Osteoblast (primary cell): Measurements from ENCODE around the gene SPATA16. TPM values are rescaled to one million over a fixed set of nuclear protein-coding genes. Genes with fewer than 3 reads are reported as not detected.

Experiments
- DNase-seq: peaks from one replicate; pipeline ENCODE4 v3.0.0; 2011; ENCODE audit warnings: low spot score, mixed read lengths; ENCODE audit not compliant: insufficient read length; ENCODE audit errors: missing footprints
- H2AFZ ChIP-seq: 2 replicates; pipeline ENCODE4 v1.6.0; 2011; ENCODE audit warnings: mild to moderate bottlenecking, low read length
- H3K27ac ChIP-seq: 2 replicates; pipeline ENCODE4 v1.5.1; 2011; ENCODE audit warnings: mild to moderate bottlenecking, low read depth, low read length, moderate library complexity
- H3K27me3 ChIP-seq: 2 replicates; pipeline ENCODE4 v1.6.0; 2012; ENCODE audit warnings: mild to moderate bottlenecking, control low read depth, inconsistent platforms, low read length, moderate library complexity; ENCODE audit not compliant: insufficient read depth
- H3K36me3 ChIP-seq: 2 replicates; pipeline ENCODE4 v1.5.1; 2011; ENCODE audit warnings: mild to moderate bottlenecking, low read length, control low read depth, moderate library complexity; ENCODE audit not compliant: insufficient read depth
- H3K4me1 ChIP-seq: 2 replicates; pipeline ENCODE4 v1.5.1; 2011; ENCODE audit warnings: mild to moderate bottlenecking, low read length, control low read depth, moderate library complexity; ENCODE audit not compliant: insufficient read depth
- H3K4me2 ChIP-seq: 2 replicates; pipeline ENCODE4 v1.6.0; 2011; ENCODE audit warnings: mild to moderate bottlenecking, low read length; ENCODE audit not compliant: insufficient read depth
- H3K4me3 ChIP-seq: fragments of 200-600 bp; sonication (generic); 3 replicates; pipeline ENCODE4 v1.5.1; 2012; ENCODE audit warnings: mild to moderate bottlenecking, low read length, inconsistent platforms; ENCODE audit not compliant: insufficient read depth
- H3K79me2 ChIP-seq: 2 replicates; pipeline ENCODE4 v1.6.0; 2012; ENCODE audit warnings: mild to moderate bottlenecking, low read length, control low read depth, inconsistent platforms; ENCODE audit not compliant: insufficient read depth
- H3K9me3 ChIP-seq: 2 replicates; pipeline ENCODE4 v1.5.1; 2011; ENCODE audit warnings: low read depth, low read length, control low read depth
- H4K20me1 ChIP-seq: 2 replicates; pipeline ENCODE4 v1.6.0; 2012; ENCODE audit warnings: mild to moderate bottlenecking, low read length, control low read depth; ENCODE audit not compliant: insufficient read depth
- CTCF ChIP-seq: IDR thresholded peaks from 2 replicates; pipeline ENCODE4 v1.5.1; 2011; ENCODE audit warnings: mild to moderate bottlenecking, low read depth, low read length, moderate library complexity; ENCODE audit errors: extremely low read depth
- total RNA-seq: library from RNA; depleted of rRNA; stranded (reverse); fragments of >200 nt; gene quantifications from 2 replicates; pipeline ENCODE4 v1.2.3, GENCODE V29; 2012

Gene SPATA16
- total RNA-seq, 1 donor: not detected

GRCh38 chr3:173003956-173004355 is 137.1 kb downstream of the SPATA16 start:
- Histone ChIP-seq H3K4me1 (no peaks in the 10 kb centered on the region), H3K27me3 (no peaks in the 10 kb centered on the region), H3K4me3 (no peak overlapping the region), H3K27ac (no peak overlapping the region), H3K79me2 (no peaks in the 10 kb centered on the region), H2AFZ (no peak overlapping the region), H3K9me3 (no peaks in the 10 kb centered on the region), H4K20me1 (no peaks in the 10 kb centered on the region), H3K36me3 (no peaks in the 10 kb centered on the region), H3K4me2 (no peak overlapping the region)
- DNase-seq: no peak
- TF ChIP-seq CTCF: no peak

- Histone ChIP-seq H2AFZ (no peak overlapping the region), H3K4me1 (no peaks in the 10 kb centered on the region), H3K36me3 (no peaks in the 10 kb centered on the region), H4K20me1 (no peaks in the 10 kb centered on the region), H3K27ac (no peak overlapping the region), H3K79me2 (no peaks in the 10 kb centered on the region), H3K27me3 (no peaks in the 10 kb centered on the region), H3K9me3 (no peaks in the 10 kb centered on the region), H3K4me2 (no peak overlapping the region), H3K4me3 (no peak overlapping the region)
- DNase-seq: no peak
- TF ChIP-seq CTCF: no peak
Observed at GRCh38 chr3:173003471-173003870, 137.6 kb downstream of the SPATA16 start.

- DNase-seq: no peak
- Histone ChIP-seq H3K36me3 (no peaks in the 10 kb centered on the region), H4K20me1 (no peaks in the 10 kb centered on the region), H2AFZ (no peak overlapping the region), H3K4me1 (no peaks in the 10 kb centered on the region), H3K9me3 (no peaks in the 10 kb centered on the region), H3K79me2 (no peaks in the 10 kb centered on the region), H3K4me3 (no peak overlapping the region), H3K27ac (no peak overlapping the region), H3K27me3 (no peaks in the 10 kb centered on the region), H3K4me2 (no peak overlapping the region)
- no peak for TF ChIP-seq CTCF
Observed at GRCh38 chr3:173001622-173002021, 139.4 kb downstream of the SPATA16 start.

GRCh38 chr3:173000553-173000952 is 140.5 kb downstream of the SPATA16 start:
- Histone ChIP-seq H3K27me3 (no peaks in the 10 kb centered on the region), H3K9me3 (no peaks in the 10 kb centered on the region), H3K36me3 (no peaks in the 10 kb centered on the region), H4K20me1 (no peaks in the 10 kb centered on the region), H3K4me2 (no peak overlapping the region), H3K4me3 (no peak overlapping the region), H2AFZ (no peak overlapping the region), H3K4me1 (no peaks in the 10 kb centered on the region), H3K79me2 (no peaks in the 10 kb centered on the region), H3K27ac (no peak overlapping the region)
- TF ChIP-seq CTCF: no peak
- DNase-seq: no peak
